Measurements from ENCODE around the gene TRMU.

GRCh38 chr22:46351131-46351735, 15.7 kb downstream of the TRMU start:
- TF ChIP-seq CTCF (IDR thresholded peaks at IDR 0.05; ENCODE audit: low read depth, low read length, missing input control), result no peak
- no peak for TF ChIP-seq ZBTB33 (IDR thresholded peaks at IDR 0.05)
- no peak for TF ChIP-seq GABPA (IDR thresholded peaks at IDR 0.05 in 1 of 2, conservative IDR thresholded peaks at IDR 0.05 in 1 of 2)
- no peak for TF ChIP-seq YY1 (IDR thresholded peaks at IDR 0.05)
- TF ChIP-seq TAF1 (conservative IDR thresholded peaks at IDR 0.05), result no peak

Data from liver (tissue), 3 donors.